Activated CD4-positive, alpha-beta T cell treated with anti-CD3 and anti-CD28 coated beads, Interleukin-2, amount 10 ng/mL, durations not matched to agents 7 days and 5 days (primary cell): ENCODE measurements around the gene PPP1R12B. TPM values are rescaled to one million over a fixed set of nuclear protein-coding genes. Genes with fewer than 3 reads are reported as not detected.
"Not testable (repeated sequence)": the region's sequence is repeated elsewhere in the genome, so short reads cannot be mapped to it uniquely, and the experiment has no call there.

ENCODE experiments used
- CTCF ChIA-PET: fragments of 350-600 bp; sonication (Branson Sonifier 250); formaldehyde crosslinking; loops from one replicate; lab custom pipeline; 2021; ENCODE audit warnings: antibody characterized with exemption; lab: Charles Lee
- POLR2A ChIA-PET: fragments of 350-600 bp; sonication (Branson Sonifier 250); formaldehyde crosslinking; loops from one replicate; lab custom pipeline; 2021; ENCODE audit warnings: antibody characterized with exemption; lab: Charles Lee
- DNase-seq: peaks from one replicate; pipeline ENCODE4 v3.0.0-alpha.2; 2020
- H3K27ac Mint-ChIP-seq: one replicate; pipeline ENCODE4 v1.8.0; 2021; ENCODE audit warnings: mild to moderate bottlenecking, moderate library complexity, mixed read lengths
- H3K27me3 Mint-ChIP-seq: one replicate; pipeline ENCODE4 v1.8.0; 2021; ENCODE audit warnings: mixed read lengths
- H3K36me3 Mint-ChIP-seq: one replicate; pipeline ENCODE4 v1.8.0; 2021; ENCODE audit warnings: low read depth, mixed read lengths
- H3K4me1 Mint-ChIP-seq: one replicate; pipeline ENCODE4 v1.8.0; 2021; ENCODE audit warnings: mixed read lengths
- H3K4me3 Mint-ChIP-seq: one replicate; pipeline ENCODE4 v1.8.0; 2021; ENCODE audit warnings: mild to moderate bottlenecking, moderate library complexity, mixed read lengths
- H3K9me3 Mint-ChIP-seq: one replicate; pipeline ENCODE4 v1.8.0; 2021; ENCODE audit warnings: mixed read lengths
- total RNA-seq, 2 experiments: library from RNA; stranded (reverse); gene quantifications; one replicate each; pipeline ENCODE4 v1.2.3, GENCODE V29; 2021

PPP1R12B gene
- total RNA-seq, 2 experiments from 2014 or later = 20.2 to 25.0 TPM

DNA sequence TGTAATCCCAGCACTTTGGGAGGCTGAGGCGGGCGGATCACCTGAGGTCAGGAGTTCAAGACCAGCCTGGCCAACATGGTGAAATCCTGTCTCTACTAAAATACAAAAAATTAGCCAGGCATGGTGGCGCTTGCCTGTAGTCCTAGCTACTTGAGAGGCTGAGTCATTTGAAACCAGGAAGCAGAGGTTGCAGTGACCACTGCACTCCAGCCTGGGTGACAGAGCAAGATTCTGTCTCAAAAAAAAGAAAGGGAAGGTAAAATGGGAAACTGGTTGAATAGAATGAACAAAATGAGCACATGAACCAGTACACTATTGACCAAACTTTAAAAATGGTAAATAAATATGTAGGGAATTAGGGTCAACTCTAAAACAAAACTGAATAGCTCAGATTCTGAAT, 120.2 kb downstream of the PPP1R12B start:
- H3K9me3 Mint-ChIP-seq, H3K4me1 Mint-ChIP-seq, DNase-seq, CTCF ChIA-PET, H3K27ac Mint-ChIP-seq, H3K27me3 Mint-ChIP-seq, H3K4me3 Mint-ChIP-seq, H3K36me3 Mint-ChIP-seq, POLR2A ChIA-PET: not testable (repeated sequence)

GRCh38 chr1:202469123-202469522, 120.6 kb downstream of the PPP1R12B start:
- POLR2A ChIA-PET, H3K4me3 Mint-ChIP-seq, H3K9me3 Mint-ChIP-seq: not testable (repeated sequence)

DNA sequence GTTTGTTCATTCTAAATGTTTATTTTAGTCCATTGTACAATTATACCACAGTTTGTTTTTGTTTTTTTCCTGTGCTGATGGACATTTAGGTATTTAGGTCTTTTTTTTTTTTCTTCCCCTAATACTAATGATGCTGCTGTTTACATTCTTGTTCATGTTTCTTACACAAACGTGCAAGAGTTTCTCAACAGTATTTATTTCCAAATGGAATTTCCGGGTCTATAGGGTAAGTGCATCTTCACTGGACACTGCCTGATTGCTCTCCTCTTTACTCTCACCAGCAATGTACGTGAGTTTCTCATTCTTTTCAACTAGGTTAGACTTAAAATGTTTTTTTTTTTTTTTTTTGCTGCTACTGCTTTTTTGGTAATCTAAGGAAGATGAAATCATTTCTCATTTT, 122.7 kb downstream of the PPP1R12B start:
- Mint-ChIP-seq H3K4me3 (no peak overlapping the region), H3K4me1 (no peaks in the 10 kb centered on the region), H3K36me3 (no peaks in the 10 kb centered on the region), H3K9me3 (no peaks in the 10 kb centered on the region), H3K27me3 (no peaks in the 10 kb centered on the region), H3K27ac (no peak overlapping the region)
- CTCF ChIA-PET = interaction anchor here (0.7 kb wide), 1 partner anchor 248 kb away, joined by 3 read pairs; no protein-coding TSS in a partner anchor
- DNase-seq = no peak
- POLR2A ChIA-PET = no interaction called here

More at GRCh38 chr1:202469123-202469522, 120.6 kb downstream of the PPP1R12B start:
- CTCF ChIA-PET, H3K4me1 Mint-ChIP-seq, H3K27ac Mint-ChIP-seq, H3K27me3 Mint-ChIP-seq, H3K36me3 Mint-ChIP-seq, DNase-seq: not testable (repeated sequence)

GRCh38 chr1:202472347-202473124, 124.0 kb downstream of the PPP1R12B start:
- H3K4me3 Mint-ChIP-seq, H3K9me3 Mint-ChIP-seq, H3K4me1 Mint-ChIP-seq, CTCF ChIA-PET, H3K27ac Mint-ChIP-seq, POLR2A ChIA-PET, H3K27me3 Mint-ChIP-seq, DNase-seq, H3K36me3 Mint-ChIP-seq: not testable (repeated sequence)

- H3K36me3 Mint-ChIP-seq, H3K9me3 Mint-ChIP-seq, H3K4me1 Mint-ChIP-seq, H3K27ac Mint-ChIP-seq, DNase-seq, H3K4me3 Mint-ChIP-seq, H3K27me3 Mint-ChIP-seq, POLR2A ChIA-PET: not testable (repeated sequence)
- CTCF ChIA-PET = interaction anchor here (0.6 to 1.8 kb wide), 3 partner anchors 39 to 971 kb away, joined by 3 to 4 read pairs (median 3); no protein-coding TSS in a partner anchor
Measured at GRCh38 chr1:202473266-202474045, 125.0 kb downstream of the PPP1R12B start.

DNA sequence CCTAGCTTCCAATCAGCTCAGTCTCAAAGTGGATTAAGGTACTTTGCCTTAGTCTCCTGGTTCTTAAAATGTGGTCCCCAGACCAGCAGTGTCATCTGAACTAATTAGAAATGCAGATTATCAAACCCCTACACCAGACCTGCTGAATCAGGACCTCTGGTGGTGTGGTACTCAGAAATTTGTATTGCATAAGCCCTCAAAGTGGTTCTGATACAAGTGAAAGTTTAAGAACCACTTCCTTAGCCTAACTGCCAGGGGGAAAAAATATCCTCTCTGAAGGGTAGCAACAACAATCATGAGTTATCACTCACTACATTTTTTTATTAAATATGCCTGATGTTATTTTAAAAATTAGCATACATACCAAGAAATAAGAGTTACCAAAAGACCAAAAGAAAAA, 131.2 kb downstream of the PPP1R12B start:
- POLR2A ChIA-PET, H3K4me3 Mint-ChIP-seq: not testable (repeated sequence)
- peaks cover 11% of the 10 kb centered on the region for H3K36me3 Mint-ChIP-seq

DNA sequence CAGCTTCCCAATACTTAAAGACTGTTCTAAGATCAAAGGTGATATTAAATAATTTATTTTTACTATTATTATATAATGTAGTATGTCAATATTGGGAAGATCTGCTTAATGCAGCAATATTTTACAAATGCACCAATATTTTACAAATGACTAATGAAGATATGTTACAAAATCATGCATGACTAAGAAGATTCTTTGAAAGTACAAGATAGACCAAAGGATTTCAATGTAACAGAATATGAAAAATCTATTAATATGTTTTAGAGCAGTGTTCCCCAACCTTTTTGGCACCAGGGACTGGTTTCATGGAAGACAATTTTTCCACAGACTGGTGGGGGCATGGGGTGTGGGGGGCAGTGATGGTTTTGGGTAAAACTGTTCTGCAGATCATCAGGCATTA, 132.1 kb downstream of the PPP1R12B start:
- H3K4me3 Mint-ChIP-seq, CTCF ChIA-PET: not testable (repeated sequence)
- H3K36me3 Mint-ChIP-seq = peaks cover 19% of the 10 kb centered on the region

More for the DNA sequence above, 131.2 kb downstream of the PPP1R12B start:
- CTCF ChIA-PET, DNase-seq, H3K27me3 Mint-ChIP-seq, H3K9me3 Mint-ChIP-seq: not testable (repeated sequence)
- peak overlapping the region; percentile 20 for H3K27ac Mint-ChIP-seq
- H3K4me1 Mint-ChIP-seq = peaks cover 36% of the 10 kb centered on the region

GRCh38 chr1:202483362-202483761, 134.9 kb downstream of the PPP1R12B start:
- H3K4me3 Mint-ChIP-seq, CTCF ChIA-PET: not testable (repeated sequence)
- peaks cover 47% of the 10 kb centered on the region for H3K4me1 Mint-ChIP-seq

More for the DNA sequence above, 132.1 kb downstream of the PPP1R12B start:
- DNase-seq, H3K27ac Mint-ChIP-seq, POLR2A ChIA-PET: not testable (repeated sequence)
- peaks cover 42% of the 10 kb centered on the region for H3K4me1 Mint-ChIP-seq
- H3K9me3 Mint-ChIP-seq = peaks cover 10% of the 10 kb centered on the region
- peaks cover 13% of the 10 kb centered on the region for H3K27me3 Mint-ChIP-seq

DNA sequence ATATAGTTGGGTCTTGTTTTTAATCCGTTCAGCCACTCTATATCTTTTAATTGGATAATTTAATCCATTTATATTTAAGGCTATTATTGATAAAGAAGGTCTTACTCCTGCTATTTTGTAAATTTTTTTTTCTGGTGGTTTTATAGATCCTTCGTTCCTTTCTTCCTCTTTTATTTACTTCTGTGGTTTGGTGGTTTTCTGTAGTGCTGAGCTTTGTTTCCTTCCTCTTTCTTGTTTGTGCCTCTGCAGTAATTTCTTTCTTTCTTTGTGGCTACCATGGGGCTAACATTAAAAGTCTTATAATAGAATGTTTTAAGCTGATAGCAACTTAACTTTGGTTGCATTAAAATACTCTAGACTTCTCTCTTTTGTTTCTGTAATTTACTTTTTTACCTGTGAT, 135.5 kb downstream of the PPP1R12B start:
- H3K27me3 Mint-ChIP-seq = peaks cover 13% of the 10 kb centered on the region
- CTCF ChIA-PET = not testable (repeated sequence)

More at GRCh38 chr1:202483362-202483761, 134.9 kb downstream of the PPP1R12B start:
- DNase-seq, H3K27ac Mint-ChIP-seq, POLR2A ChIA-PET: not testable (repeated sequence)
- Mint-ChIP-seq H3K9me3 (peaks cover 10% of the 10 kb centered on the region), H3K36me3 (peaks cover 23% of the 10 kb centered on the region), H3K27me3 (peaks cover 13% of the 10 kb centered on the region)

DNA sequence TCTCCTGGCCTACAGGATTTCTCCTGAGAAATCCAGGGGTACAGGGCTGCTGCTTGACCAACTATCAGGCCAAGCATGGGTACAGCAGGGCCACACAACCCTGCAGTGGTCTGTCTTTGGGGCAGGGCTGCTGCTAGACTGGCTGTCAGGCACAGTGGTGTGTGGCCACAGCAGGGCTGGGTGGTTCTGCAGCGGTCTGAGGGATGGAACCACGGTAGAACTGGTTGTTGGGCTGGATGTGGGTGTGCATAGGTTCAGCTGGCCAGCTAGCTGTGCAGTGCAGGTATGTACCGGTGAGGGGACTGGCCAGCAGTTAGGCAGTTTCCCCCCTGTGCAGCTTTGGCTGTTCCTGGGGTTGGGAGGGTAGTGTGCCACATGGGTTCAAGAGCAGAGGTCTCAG, 136.3 kb downstream of the PPP1R12B start:
- Mint-ChIP-seq H3K27ac (peak overlapping the region; percentile 22), H3K36me3 (peaks cover 35% of the 10 kb centered on the region), H3K4me1 (peaks cover 41% of the 10 kb centered on the region), H3K27me3 (peaks cover 13% of the 10 kb centered on the region), H3K9me3 (peaks cover 10% of the 10 kb centered on the region)
- POLR2A ChIA-PET, CTCF ChIA-PET, H3K4me3 Mint-ChIP-seq, DNase-seq: not testable (repeated sequence)

More for the DNA sequence above, 135.5 kb downstream of the PPP1R12B start:
- peaks cover 10% of the 10 kb centered on the region for H3K9me3 Mint-ChIP-seq
- H3K36me3 Mint-ChIP-seq = peaks cover 29% of the 10 kb centered on the region
- H3K4me3 Mint-ChIP-seq = peak overlapping the region; percentile 29
- DNase-seq, POLR2A ChIA-PET: not testable (repeated sequence)
- H3K27ac Mint-ChIP-seq = peak overlapping the region; percentile 38
- H3K4me1 Mint-ChIP-seq = peaks cover 47% of the 10 kb centered on the region

- H3K27me3 Mint-ChIP-seq, POLR2A ChIA-PET, H3K27ac Mint-ChIP-seq, DNase-seq, H3K4me3 Mint-ChIP-seq, CTCF ChIA-PET: not testable (repeated sequence)
- Mint-ChIP-seq H3K9me3 (peaks cover 10% of the 10 kb centered on the region), H3K36me3 (peaks cover 37% of the 10 kb centered on the region), H3K4me1 (peaks cover 32% of the 10 kb centered on the region)
Measured at GRCh38 chr1:202488178-202488649, 139.7 kb downstream of the PPP1R12B start.

DNA sequence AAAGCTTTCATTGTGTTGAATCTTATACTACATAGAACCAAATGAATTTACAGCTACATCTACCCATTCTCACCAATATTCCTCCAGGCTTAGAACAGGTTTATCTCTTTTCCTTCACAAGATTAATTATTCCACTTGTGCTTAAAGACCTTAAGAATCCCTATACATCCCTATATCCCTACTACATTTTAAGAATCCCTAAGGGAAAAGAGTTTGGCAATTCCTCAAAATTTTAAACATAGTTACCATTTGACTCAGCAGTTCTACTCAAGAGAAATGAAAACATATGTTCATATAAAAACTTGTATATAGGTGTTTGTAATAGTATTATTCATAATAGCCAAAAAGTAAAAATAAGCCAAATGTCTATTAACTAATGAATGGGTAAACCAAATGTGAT, 140.6 kb downstream of the PPP1R12B start:
- peaks cover 37% of the 10 kb centered on the region for H3K36me3 Mint-ChIP-seq
- CTCF ChIA-PET, H3K27ac Mint-ChIP-seq, H3K27me3 Mint-ChIP-seq, H3K4me3 Mint-ChIP-seq, POLR2A ChIA-PET, DNase-seq, H3K9me3 Mint-ChIP-seq: not testable (repeated sequence)
- peaks cover 24% of the 10 kb centered on the region for H3K4me1 Mint-ChIP-seq

GRCh38 chr1:202493112-202493511, 144.6 kb downstream of the PPP1R12B start:
- CTCF ChIA-PET, POLR2A ChIA-PET, H3K9me3 Mint-ChIP-seq, H3K4me3 Mint-ChIP-seq, H3K27me3 Mint-ChIP-seq, H3K27ac Mint-ChIP-seq, DNase-seq, H3K4me1 Mint-ChIP-seq: not testable (repeated sequence)
- peaks cover 28% of the 10 kb centered on the region for H3K36me3 Mint-ChIP-seq
